Measurements from ENCODE around the gene GOLGA7B.

Gene GOLGA7B

DNA sequence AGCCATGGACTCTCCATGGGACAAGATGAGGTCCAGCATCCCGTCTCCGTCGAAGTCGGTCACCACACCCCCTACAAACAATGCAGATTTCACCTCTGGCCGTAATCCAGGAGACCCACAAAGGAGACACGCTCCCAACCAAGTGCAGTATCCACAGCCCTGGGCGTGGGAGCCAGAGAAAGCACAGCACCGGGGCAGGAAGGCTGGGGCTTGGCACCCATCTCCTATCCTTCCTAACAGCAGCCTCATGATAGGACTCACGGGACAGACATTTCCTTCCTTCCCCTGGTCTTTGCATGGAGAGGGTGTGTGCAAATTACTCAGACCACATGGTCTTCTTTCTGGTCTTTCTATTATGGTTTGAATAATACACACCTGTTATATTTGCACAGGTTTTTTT is 46.3 kb downstream of the GOLGA7B start:
- DNase-seq (no peak), ATAC-seq (replicated peaks) (no peak)
- Mint-ChIP-seq H3K36me3 (ENCODE audit: insufficient read depth) (no peaks in the 10 kb centered on the region), H3K27ac (no peak overlapping the region), H3K4me1 (ENCODE audit: low read depth in 2 of 2) (no peaks in the 10 kb centered on the region), H3K4me3 (no peak overlapping the region), H3K9me3 (no peaks in the 10 kb centered on the region), H3K27me3 (peaks cover 13 to 16% of the 10 kb centered on the region in 2 donors)

DNA sequence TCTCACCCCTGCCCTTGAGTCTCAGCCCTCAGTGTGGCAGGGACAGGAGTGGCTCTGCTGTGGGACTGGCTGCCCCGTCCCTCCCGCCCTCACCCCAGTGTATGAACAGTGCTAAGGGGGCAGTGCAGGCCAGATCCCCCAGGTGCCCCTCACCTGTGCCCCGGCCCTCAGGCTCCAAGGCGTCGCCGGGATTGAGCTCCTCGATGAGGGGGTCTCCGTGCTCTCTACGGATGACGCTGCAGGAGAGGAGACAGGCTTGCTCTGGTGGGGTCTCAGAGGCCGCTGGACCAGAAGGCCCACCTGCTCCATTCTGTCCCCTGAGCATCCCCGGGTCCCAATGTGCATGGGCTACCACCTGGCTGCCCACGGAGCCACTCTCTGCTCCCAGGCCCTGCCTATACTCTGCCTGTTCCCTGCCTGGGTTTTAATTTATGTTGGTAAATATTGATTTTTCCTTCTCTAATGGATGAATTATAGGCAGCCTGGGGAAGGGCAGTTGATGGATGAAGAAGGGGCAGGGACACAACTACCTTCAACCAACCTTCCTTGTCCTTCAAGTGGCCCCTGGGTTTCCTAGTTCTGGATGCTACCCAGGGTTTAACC is 47.2 kb downstream of the GOLGA7B start:
- Mint-ChIP-seq H3K27me3 (peaks cover 18 to 26% of the 10 kb centered on the region in 2 donors), H3K9me3 (no peaks in the 10 kb centered on the region), H3K36me3 (ENCODE audit: insufficient read depth) (no peaks in the 10 kb centered on the region), H3K4me3 (no peak overlapping the region), H3K4me1 (ENCODE audit: low read depth in 2 of 2) (peaks cover 0 to 3% of the 10 kb centered on the region in 2 donors), H3K27ac (no peak overlapping the region)
- DNase-seq (no peak), ATAC-seq (replicated peaks) (no peak)

DNA sequence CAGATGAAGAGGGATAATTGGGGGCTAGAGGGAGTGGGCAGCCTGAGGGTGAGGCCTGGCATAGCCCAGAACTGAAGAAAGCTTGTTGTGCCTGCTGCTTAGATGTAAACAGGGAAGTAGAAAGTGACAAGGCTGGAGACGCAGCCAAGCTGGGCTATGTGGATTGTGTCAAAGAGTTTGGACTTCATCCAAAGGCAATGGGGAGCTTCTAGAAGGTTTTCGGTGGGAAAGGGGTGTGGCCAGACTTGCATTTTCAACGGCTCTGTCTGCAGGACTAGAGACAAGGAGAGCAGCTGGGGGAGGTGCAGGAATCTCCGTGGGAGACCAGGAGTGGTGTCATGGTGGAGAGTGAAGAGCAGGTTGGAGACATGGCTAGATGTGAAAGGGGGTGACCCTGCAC is 48.8 kb downstream of the GOLGA7B start:
- no peak for DNase-seq
- no peaks in the 10 kb centered on the region for H3K36me3 Mint-ChIP-seq (ENCODE audit: insufficient read depth)

DNA sequence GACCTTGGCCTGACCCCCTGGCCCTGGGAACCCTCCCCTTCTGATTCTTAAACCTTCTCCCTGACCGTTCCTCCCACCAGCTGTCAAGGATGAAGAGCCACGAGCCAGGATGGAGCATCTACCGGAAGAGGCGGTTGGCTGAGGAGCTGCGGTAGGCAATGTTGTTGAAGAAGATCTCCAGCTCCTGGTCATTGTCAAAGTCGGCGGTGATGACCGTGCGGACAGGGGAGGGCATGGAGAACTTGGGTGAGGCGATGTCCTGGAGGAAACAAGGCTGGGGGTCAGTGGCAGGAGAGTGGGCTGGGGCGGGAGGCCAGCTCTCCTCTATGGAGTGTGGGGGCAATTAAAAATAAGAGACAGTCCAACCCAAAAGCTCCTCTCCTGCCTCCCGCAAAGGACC is 51.7 kb downstream of the GOLGA7B start:
- peaks cover 0 to 3% of the 10 kb centered on the region in 2 donors for H3K4me1 Mint-ChIP-seq (ENCODE audit: low read depth in 2 of 2)
- peaks cover 26 to 47% of the 10 kb centered on the region in 2 donors for H3K27me3 Mint-ChIP-seq
- DNase-seq (no peak), ATAC-seq (replicated peaks) (no peak)
- no peak overlapping the region for H3K27ac Mint-ChIP-seq
- H3K9me3 Mint-ChIP-seq, result no peaks in the 10 kb centered on the region
- H3K4me3 Mint-ChIP-seq, result no peak overlapping the region
- H3K36me3 Mint-ChIP-seq (ENCODE audit: insufficient read depth), result no peaks in the 10 kb centered on the region

More for the DNA sequence above, 48.8 kb downstream of the GOLGA7B start:
- Mint-ChIP-seq H3K27me3 (peaks cover 18 to 34% of the 10 kb centered on the region in 2 donors), H3K9me3 (no peaks in the 10 kb centered on the region), H3K4me3 (no peak overlapping the region), H3K27ac (no peak overlapping the region), H3K4me1 (ENCODE audit: low read depth in 2 of 2) (peaks cover 0 to 3% of the 10 kb centered on the region in 2 donors)
- ATAC-seq (replicated peaks), result no peak

DNA sequence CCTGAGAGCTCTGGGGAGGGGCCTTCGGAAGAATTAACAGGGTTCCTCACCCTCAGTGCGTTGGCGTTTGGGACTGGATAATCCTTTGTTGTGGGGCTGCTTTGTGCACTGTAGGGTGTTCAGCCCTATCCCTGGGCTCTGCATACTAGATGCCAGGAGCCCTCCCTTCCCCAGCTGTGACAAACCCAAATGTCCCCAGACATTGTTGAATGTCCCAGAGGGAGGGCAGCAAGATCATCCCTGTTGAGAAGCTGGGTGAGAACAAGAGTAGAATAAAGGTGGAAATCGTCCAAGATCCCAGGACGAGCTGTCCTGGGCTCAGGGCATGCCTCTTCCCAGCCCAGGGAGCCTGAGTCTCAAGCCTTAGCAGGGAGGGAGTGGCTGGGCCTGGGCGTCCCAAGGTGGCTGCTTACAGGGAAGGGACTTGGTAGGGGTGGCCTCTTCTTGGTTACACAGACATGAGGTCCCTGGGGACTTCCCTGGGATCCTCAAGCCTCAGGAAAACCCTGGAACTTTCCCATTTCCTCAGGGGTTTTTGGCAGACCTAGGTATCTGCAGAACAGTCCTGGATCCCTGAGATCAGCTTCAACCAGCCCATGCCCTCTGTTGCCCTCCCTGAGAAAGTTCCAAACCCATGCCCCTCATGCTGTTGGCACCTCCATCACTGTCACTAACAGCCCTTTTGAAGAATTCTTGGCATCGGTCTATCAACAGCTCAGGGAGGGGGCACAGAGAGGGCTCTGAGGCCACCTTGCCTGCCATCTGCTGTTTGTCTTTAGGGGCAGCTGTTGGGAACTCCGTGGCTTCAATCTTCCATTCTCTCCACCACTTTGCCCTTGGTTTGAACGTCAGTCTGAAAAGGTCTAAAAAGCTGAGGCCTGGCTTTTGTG is 53.7 kb downstream of the GOLGA7B start:
- ATAC-seq (replicated peaks) (no peak), DNase-seq (no peak)
- Mint-ChIP-seq H3K27ac (peak overlapping the region in 1 of 2 donors; percentile 57), H3K36me3 (ENCODE audit: insufficient read depth) (no peaks in the 10 kb centered on the region), H3K4me3 (no peak overlapping the region), H3K9me3 (no peaks in the 10 kb centered on the region), H3K4me1 (ENCODE audit: low read depth in 2 of 2) (peaks cover 0 to 3% of the 10 kb centered on the region in 2 donors), H3K27me3 (peaks cover 36 to 61% of the 10 kb centered on the region in 2 donors)

DNA sequence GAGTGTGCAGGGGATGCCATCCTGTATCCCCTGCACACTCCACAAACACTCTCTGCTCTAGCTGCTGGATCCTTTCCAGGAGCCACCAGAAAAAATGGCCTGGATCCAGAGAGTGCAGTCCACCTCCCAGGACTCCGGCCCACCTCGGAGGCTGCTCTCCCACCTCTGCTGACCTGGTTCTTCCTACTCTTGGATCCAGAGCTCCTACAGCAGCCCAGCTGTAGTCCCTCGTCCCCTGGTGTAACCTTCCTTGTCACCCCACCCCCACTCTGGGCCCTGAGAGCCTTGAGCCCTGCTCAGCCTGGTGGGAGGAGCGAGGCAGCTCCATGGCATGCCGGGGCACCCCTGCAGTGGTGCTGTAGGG is 54.4 kb downstream of the GOLGA7B start:
- Mint-ChIP-seq H3K4me1 (ENCODE audit: low read depth in 2 of 2) (peaks cover 0 to 3% of the 10 kb centered on the region in 2 donors), H3K36me3 (ENCODE audit: insufficient read depth) (no peaks in the 10 kb centered on the region), H3K27ac (no peak overlapping the region), H3K9me3 (no peaks in the 10 kb centered on the region), H3K4me3 (no peak overlapping the region), H3K27me3 (peaks cover 36 to 61% of the 10 kb centered on the region in 2 donors)
- ATAC-seq (replicated peaks) (no peak), DNase-seq (no peak)

DNA sequence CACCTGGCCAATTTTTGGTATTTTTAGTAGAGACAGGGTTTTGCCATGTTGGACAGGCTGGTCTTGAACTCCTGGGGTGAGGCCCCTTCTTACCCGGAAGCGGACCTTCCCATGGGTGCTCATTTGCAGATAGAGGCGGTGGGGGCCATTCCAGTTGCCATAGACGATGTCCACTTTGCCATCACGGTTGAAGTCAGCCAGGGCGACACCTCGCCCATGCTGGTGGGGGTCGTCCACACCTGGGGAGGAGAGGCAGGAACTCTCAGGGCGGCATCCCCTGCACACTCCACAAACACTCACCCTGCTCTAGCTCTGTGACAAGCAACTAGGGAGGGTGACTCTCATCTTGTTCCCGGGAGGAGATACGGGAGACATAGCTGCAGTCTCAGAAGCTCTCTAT is 54.9 kb downstream of the GOLGA7B start:
- no peaks in the 10 kb centered on the region for H3K36me3 Mint-ChIP-seq (ENCODE audit: insufficient read depth)
- H3K4me3 Mint-ChIP-seq, result no peak overlapping the region
- no peaks in the 10 kb centered on the region for H3K9me3 Mint-ChIP-seq
- H3K4me1 Mint-ChIP-seq (ENCODE audit: low read depth in 2 of 2), result peaks cover 0 to 3% of the 10 kb centered on the region in 2 donors
- peaks cover 36 to 61% of the 10 kb centered on the region in 2 donors for H3K27me3 Mint-ChIP-seq
- ATAC-seq (replicated peaks) (no peak), DNase-seq (no peak)
- no peak overlapping the region for H3K27ac Mint-ChIP-seq

DNA sequence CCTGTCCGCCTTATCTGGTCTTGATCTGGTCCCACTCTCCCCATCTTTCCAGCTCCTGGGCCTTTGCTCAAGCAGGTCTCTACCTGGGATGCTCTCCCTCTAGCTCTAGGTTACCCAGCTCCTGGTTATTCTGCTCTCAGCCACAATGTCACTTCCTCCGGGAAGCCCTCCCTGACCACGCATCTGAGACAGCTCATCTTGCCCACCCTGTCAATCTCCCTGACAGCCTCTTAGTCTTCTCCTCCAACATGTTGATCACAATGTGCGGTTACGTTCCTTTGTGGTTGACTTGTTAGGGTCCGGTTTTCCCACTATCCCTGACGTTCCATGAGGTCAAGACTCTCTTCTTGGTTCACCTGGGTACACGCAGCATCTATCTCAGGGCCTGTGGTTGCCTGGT is 55.6 kb downstream of the GOLGA7B start:
- H3K4me3 Mint-ChIP-seq, result no peak overlapping the region
- H3K27ac Mint-ChIP-seq, result no peak overlapping the region
- H3K36me3 Mint-ChIP-seq (ENCODE audit: insufficient read depth), result no peaks in the 10 kb centered on the region
- H3K27me3 Mint-ChIP-seq, result peaks cover 36 to 61% of the 10 kb centered on the region in 2 donors
- H3K9me3 Mint-ChIP-seq, result no peaks in the 10 kb centered on the region
- no peak for DNase-seq
- H3K4me1 Mint-ChIP-seq (ENCODE audit: low read depth in 2 of 2), result peaks cover 0 to 3% of the 10 kb centered on the region in 2 donors
- ATAC-seq (replicated peaks), result no peak

DNA sequence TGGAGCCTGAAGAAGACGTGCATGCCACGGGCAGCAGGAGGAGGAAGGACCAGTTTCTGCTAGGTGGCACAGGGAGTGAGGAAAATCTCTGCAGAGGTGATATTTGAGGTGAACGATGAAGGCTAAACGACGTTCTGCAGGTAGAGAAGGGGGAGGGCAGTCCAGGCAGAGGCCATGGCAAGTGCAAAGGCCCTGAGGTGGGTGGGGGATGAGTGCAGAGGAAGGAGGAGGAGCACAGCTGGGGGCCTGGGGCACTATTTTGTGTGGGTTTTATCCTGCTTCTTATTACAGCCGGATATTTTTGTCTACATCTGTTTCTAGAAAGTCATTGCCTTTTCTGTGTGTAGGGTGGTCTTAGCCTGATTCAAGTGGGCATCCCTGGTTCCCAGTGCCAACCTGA is 57.6 kb downstream of the GOLGA7B start:
- Mint-ChIP-seq H3K4me3 (no peak overlapping the region), H3K27me3 (peaks cover 31 to 50% of the 10 kb centered on the region in 2 donors), H3K4me1 (ENCODE audit: low read depth in 2 of 2) (no peaks in the 10 kb centered on the region), H3K36me3 (ENCODE audit: insufficient read depth) (no peaks in the 10 kb centered on the region), H3K9me3 (no peaks in the 10 kb centered on the region), H3K27ac (no peak overlapping the region)
- DNase-seq (no peak), ATAC-seq (replicated peaks) (no peak)

DNA sequence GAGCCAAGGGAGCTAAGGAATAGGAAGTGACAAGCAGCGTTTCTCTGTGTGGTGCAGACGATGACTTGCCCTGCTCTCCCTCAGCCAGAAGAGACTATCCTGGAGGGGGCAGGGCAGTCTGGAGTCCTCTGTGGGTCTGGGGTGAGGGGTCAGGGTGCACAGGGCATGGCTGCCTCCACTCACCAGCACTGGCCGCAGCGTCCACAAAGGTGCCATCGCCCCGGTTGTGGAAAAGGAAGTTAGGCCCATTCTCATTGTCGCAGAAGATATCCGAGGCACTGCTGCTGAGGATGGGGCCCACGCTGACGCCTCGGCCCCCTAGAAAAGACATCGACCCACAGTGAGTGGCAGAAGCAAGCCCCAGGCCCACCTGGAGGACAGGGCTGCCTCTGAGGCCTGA is 58.2 kb downstream of the GOLGA7B start:
- no peaks in the 10 kb centered on the region for H3K4me1 Mint-ChIP-seq (ENCODE audit: low read depth in 2 of 2)
- no peak overlapping the region for H3K4me3 Mint-ChIP-seq
- ATAC-seq (replicated peaks) (no peak), DNase-seq (no peak)
- no peaks in the 10 kb centered on the region for H3K9me3 Mint-ChIP-seq
- H3K27me3 Mint-ChIP-seq, result peaks cover 33 to 49% of the 10 kb centered on the region in 2 donors
- H3K27ac Mint-ChIP-seq, result no peak overlapping the region
- H3K36me3 Mint-ChIP-seq (ENCODE audit: insufficient read depth), result no peaks in the 10 kb centered on the region

DNA sequence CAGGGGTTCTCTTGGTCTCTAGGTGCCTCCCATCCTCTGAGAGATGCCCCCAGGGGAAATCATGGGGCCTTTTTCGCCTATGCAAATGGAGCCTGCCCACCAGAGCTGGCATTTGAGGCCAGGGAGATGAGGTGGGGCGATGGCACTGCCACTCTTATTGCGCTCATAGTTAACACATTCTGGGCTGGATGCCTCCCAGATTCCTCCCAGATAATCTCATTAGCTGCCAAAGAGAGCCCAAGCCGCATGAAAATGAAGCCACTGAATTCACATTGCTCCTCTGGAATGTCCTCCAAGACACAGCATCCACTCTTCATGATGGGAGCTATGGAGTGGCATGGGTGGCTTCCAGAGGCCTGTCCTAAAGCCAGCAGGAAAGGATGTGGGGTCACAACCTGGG is 61.0 kb downstream of the GOLGA7B start:
- peaks cover 24 to 32% of the 10 kb centered on the region in 2 donors for H3K27me3 Mint-ChIP-seq

DNA sequence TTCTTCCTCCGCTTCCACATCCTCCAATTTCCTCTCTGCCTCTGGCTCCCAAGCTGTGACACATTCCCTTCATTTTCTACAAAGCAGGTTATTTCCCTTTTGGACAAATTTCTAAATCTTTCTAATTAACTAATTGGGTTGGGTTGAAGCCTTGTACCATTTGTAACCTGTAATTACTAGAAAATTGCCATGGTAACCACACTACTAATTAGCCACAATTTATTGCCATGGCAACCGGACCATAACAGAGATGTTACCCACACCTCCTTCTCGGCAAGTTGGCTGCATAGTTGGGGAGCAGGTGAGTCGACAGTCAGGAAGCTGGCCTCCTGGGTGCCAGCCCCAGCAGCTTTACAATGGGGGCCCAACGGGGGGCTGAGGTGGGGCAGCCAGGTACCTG is 61.6 kb downstream of the GOLGA7B start:
- H3K4me3 Mint-ChIP-seq, result no peak overlapping the region
- H3K27ac Mint-ChIP-seq, result no peak overlapping the region
- H3K9me3 Mint-ChIP-seq, result no peaks in the 10 kb centered on the region
- ATAC-seq (replicated peaks) (no peak), DNase-seq (no peak)
- peaks cover 24 to 32% of the 10 kb centered on the region in 2 donors for H3K27me3 Mint-ChIP-seq
- no peaks in the 10 kb centered on the region for H3K36me3 Mint-ChIP-seq (ENCODE audit: insufficient read depth)
- H3K4me1 Mint-ChIP-seq (ENCODE audit: low read depth in 2 of 2), result peaks cover 5 to 7% of the 10 kb centered on the region in 2 donors

More for the DNA sequence above, 61.0 kb downstream of the GOLGA7B start:
- no peaks in the 10 kb centered on the region for H3K36me3 Mint-ChIP-seq (ENCODE audit: insufficient read depth)
- H3K9me3 Mint-ChIP-seq, result no peaks in the 10 kb centered on the region
- H3K4me3 Mint-ChIP-seq, result no peak overlapping the region
- ATAC-seq (replicated peaks), result no peak
- H3K27ac Mint-ChIP-seq, result no peak overlapping the region
- DNase-seq, result no peak
- peaks cover 5 to 7% of the 10 kb centered on the region in 2 donors for H3K4me1 Mint-ChIP-seq (ENCODE audit: low read depth in 2 of 2)

DNA sequence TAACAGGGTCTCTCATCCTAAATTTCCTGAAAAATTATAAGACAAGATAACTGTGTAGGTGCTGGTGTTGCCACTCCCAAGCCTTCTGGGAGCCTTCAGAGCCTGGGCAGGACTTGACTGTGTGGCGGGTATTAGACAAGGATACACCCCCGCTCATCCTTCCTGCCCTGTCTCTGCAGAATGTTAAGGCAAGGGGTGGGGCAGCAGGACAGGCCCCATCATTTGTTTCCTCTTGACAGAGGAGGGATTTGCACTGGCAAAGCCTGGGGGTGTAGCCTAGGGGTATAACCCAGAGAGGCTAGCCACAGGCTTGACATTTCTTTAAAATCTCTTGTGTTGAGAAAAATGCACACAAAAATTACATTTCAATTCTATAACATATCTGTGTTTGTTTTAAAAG is 63.5 kb downstream of the GOLGA7B start:
- H3K9me3 Mint-ChIP-seq, result no peaks in the 10 kb centered on the region
- no peaks in the 10 kb centered on the region for H3K36me3 Mint-ChIP-seq (ENCODE audit: insufficient read depth)
- ATAC-seq (replicated peaks) (no peak), DNase-seq (no peak)
- no peak overlapping the region for H3K27ac Mint-ChIP-seq
- no peak overlapping the region for H3K4me3 Mint-ChIP-seq
- H3K4me1 Mint-ChIP-seq (ENCODE audit: low read depth in 2 of 2), result peaks cover 5 to 7% of the 10 kb centered on the region in 2 donors
- H3K27me3 Mint-ChIP-seq, result peaks cover 16 to 33% of the 10 kb centered on the region in 2 donors

DNA sequence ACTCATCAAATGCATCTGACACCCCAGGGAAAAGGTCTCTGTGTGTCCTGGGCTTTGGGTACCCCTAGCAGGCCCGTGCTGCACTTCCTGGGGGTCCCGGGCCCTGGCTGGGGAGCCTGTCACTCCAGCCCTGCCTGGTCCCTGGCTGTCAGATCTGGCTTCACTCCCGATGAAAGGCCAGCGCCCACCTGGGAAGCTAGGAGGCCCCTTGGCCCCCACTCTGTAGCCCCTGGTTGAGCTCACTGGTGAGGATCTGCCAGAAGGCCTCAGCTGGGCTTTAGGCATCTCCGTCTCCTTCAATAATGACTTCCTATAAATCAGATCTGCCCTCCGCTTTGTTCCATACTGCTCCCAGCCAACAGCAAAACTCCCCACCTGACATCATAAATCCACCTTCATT is 64.0 kb downstream of the GOLGA7B start:
- DNase-seq, result no peak
- Mint-ChIP-seq H3K4me3 (no peak overlapping the region), H3K4me1 (ENCODE audit: low read depth in 2 of 2) (peaks cover 5 to 7% of the 10 kb centered on the region in 2 donors), H3K36me3 (ENCODE audit: insufficient read depth) (no peaks in the 10 kb centered on the region), H3K27ac (no peak overlapping the region), H3K9me3 (no peaks in the 10 kb centered on the region), H3K27me3 (peaks cover 19 to 37% of the 10 kb centered on the region in 2 donors)
- ATAC-seq (replicated peaks), result no peak

Measured in effector memory CD8-positive, alpha-beta T cell (primary cell).